GM12874 (cell line): ENCODE measurements around the gene CNOT1.

ENCODE experiments used
- TF ChIP-seq, protein P1 (sequence below): IDR thresholded peaks from 2 replicates; pipeline ENCODE4 v1.5.1; 2011; ENCODE audit warnings: low read depth, mild to moderate bottlenecking, control low read depth, low read length, moderate library complexity; ENCODE audit not compliant: insufficient read depth

The CNOT1 gene

DNA sequence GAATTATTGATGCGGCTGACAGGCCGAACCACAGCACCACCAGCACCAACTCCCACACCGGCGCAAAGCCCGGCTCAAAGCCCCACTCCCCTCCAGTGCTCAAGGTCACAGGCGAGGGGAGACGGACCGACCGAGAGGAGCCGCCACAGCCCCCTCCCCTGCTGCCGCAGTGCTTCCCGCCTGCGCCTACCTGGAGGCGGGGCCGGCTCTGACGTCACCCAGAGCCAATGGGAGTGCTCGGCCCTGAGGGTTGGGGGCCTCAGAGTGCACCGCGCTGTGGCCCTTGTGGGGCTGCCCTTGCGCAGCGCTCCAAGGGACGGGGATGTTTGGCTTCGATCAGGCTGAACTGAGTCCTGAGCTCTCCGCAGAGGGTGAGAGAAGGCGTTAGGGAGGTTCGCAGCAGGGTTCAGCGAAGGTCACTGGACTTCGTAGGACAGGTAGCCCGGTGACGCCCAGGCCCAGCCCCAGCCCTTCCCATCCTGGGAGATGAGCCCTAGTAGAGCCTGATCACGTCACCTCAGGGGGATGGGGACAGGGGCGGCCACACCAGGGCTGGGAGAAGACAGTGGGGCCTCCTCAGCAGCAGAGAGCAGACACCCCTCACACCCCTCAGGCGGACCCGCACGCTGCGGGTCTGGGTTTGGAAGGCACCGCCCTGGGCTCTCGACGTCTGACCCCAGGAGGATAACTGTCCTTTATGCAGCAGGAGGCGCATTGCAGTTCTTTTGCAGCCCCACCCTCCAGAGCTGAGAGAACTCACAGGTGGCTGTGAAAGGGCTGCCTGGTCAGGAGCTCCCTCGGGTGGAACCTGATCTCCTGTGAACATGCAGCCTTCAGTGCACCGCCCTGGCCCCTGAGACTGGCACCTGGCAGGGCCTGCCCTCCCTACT lies 128.1 kb downstream of the CNOT1 start:
- TF ChIP-seq, protein P1, sequence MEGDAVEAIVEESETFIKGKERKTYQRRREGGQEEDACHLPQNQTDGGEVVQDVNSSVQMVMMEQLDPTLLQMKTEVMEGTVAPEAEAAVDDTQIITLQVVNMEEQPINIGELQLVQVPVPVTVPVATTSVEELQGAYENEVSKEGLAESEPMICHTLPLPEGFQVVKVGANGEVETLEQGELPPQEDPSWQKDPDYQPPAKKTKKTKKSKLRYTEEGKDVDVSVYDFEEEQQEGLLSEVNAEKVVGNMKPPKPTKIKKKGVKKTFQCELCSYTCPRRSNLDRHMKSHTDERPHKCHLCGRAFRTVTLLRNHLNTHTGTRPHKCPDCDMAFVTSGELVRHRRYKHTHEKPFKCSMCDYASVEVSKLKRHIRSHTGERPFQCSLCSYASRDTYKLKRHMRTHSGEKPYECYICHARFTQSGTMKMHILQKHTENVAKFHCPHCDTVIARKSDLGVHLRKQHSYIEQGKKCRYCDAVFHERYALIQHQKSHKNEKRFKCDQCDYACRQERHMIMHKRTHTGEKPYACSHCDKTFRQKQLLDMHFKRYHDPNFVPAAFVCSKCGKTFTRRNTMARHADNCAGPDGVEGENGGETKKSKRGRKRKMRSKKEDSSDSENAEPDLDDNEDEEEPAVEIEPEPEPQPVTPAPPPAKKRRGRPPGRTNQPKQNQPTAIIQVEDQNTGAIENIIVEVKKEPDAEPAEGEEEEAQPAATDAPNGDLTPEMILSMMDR = no peak

DNA sequence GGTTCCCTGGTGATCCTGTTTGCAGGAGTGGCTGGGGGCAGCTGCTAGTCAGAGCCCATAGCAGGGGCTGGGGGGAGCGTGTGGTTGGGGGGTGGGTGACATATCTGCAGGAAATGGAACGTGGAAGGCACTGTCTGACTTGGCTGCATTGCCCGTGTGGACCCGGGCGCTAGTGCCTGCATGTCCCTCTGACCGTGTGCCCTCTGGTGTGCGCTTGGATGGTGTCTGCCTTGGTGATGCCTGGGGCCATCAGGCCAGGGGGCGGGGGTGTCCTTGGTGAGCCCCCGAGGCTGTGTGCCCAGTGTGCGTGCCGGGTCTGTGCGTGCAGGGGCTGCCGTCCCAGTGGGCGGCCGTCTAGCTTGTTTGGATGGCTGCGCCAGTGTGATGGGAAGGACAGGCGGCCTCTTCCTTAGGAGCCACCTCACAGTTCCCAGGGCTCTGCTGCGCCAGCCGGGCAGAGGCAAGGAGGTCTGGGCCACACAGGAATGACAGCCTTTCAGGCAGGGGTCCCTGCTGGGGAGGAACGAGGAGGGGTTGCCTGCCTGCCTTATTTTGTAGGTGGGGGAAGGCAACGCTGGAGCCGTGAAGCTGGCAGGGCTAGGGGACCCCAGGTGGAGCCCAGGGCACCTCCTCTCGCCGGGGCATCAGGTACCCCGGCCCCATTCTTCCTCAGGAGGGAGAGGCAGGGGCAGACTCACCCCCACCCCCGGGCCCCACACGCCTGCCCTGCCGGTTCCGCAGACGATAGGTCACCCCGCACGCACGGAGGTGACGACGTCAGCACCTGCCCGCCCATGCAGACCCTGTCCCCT lies 129.0 kb downstream of the CNOT1 start:
- TF ChIP-seq, protein P1 = no peak

DNA sequence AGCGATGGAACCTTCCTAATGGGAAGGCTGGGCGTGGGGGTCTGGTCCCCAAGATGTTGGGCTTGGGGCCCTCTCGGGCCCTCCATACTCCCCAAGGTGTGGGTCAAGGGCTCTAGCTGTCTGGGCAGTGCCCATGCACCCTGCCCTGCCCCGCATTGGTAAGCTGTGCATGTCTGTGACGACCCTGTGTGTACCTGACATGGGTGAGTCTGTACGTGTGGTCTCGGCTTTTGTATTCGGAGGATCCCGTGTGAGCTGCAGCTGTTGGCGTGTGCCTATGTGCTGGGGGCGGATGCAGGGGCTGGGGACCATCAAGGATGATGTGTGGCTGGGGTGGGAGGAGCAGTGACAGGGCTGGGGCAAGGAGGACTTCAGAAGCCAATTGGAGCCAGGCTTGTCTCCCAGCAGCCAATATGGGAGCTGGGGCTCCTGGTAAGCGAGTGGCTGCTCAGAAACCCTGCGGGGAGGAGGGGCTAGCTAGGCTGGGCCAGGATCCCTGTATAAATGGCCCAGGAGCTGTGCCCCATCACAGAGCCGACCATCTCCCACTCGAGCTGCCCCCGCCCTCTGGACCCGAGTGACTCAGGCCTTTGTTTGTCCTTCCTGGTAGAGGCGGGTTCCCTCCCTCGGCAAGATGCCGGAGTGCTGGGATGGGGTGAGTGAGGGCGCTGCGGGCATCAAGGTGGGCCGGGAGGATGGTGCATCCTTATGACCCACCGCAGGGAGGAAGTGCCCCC lies 129.8 kb downstream of the CNOT1 start, which contains the start of gene NDRG4:
TSS of gene NDRG4 (plus strand) at position 529 of the 737 bp plus-strand sequence. CDS start at position 635, 106 bp downstream.
- TF ChIP-seq, protein P1 = no peak

DNA sequence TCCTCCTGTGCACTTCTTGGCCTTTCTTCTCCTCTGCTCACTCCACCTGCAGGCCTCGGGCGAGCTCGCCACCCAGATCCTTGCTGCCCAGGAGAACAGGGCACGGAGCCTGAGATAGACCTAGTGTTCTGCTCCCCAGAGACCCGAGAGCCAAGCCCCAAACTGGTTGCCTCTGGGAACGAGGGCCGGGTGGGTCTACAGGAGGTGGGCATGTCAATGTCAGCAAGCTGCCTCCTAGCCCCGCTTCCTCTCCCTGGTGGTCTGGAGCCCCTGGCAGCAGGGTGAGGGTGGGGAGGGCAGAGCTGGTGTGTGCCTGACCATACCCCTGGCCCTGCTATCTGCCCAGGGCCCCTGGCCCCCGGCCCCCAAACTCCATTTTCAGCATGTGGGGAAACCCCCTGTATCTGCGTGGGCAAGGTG lies 130.5 kb downstream of the CNOT1 start:
- TF ChIP-seq, protein P1 = no peak

DNA sequence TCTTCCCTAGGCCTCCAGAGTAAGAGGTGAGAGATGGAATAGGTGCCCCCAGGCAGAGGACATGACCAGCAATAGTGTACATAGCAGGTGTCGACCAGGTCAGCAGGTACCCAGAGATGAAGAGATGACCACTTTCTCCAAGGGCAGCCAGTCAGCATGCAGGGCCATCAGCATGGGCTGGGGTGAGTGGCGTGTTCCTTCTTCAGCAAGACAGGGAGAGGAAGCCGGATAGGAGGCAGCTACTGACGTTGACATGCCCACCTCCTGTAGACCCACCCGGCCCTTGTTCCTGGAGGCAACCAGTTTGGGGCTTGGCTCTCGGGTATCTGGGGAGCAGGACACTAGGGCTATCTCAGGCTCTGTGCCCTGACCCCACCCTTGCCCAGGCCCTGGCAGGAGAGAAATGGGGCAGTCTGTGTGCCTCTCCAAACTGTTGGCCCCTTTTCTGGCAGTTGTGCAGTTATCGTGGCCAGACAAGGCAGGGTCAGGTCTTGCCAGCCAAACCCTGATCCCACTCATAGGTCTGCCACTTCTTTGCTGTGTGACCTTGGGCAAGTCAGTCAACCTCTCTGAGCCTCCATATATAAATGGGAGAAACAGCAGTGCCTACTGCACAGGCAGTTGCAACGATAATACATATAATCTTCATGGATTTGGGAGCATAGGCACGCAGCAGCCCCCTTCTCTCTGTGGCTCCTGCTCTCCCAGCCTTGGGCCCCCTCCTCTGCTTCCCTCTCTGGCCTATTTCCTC lies 131.1 kb downstream of the CNOT1 start:
- TF ChIP-seq, protein P1 = no peak

DNA sequence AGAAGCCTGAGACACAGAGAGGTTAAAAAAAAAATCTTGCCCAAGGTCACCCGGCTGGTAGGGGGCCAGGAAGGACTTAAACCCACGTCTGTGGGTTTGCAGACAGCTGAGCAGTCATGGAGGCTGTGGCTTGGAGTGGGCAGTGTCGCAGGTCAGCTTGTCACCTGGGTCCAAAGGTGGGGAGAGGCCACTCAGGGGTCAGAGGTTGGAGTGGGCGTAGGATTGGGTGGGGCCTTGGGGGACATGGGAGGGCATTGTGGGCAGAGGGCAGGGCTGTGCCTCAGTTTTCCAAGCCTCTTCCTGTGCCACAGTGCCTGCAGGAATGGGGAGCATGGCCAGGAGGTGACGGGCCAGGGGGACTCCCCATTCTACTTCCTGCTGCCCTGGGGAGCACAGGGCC lies 131.7 kb downstream of the CNOT1 start:
- TF ChIP-seq, protein P1 = no peak
